Measurements from ENCODE around the gene ACAP3.

Gene ACAP3

DNA sequence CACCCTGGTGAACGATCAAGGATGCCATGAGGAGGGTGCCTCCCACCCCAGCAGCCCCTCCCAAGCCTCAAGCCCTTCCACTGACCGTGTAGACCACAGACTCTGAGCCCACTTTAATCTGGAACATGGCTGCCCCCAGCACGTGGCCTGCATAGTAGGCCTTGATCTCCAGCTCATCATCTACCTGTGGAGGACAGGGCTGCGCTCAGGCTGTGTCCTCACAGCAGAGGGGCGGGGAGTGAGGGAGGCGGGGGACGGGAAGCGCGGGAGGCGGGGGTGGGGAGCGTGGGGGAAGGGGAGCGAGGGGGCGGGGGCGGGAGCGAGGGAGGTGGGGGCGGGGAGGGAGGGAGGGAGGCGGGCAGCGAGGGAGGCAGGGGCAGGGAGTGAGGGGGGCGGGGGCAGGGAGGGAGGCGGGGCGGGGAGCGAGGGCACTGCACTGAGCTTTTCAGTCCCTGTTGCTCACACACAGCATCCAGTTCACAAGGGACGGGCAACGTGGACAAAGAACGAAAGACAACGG is 7.8 kb upstream of the ACAP3 start:
- Histone ChIP-seq H3K27me3 (ENCODE audit: control insufficient read depth, insufficient read depth, low read length) (no peaks in the 10 kb centered on the region), H3K9ac (ENCODE audit: low read depth, low read length) (no peak overlapping the region), H3K4me2 (ENCODE audit: low read length) (no peak overlapping the region), H3K36me3 (ENCODE audit: insufficient read depth, low read length) (peaks cover 75% of the 10 kb centered on the region), H3K9me3 (replicated peaks; ENCODE audit: low read length) (no peaks in the 10 kb centered on the region), H3K4me3 (ENCODE audit: low read length) (no peak overlapping the region), H3K4me1 (ENCODE audit: control insufficient read depth, insufficient read depth, low read length) (peaks cover 19% of the 10 kb centered on the region)

DNA sequence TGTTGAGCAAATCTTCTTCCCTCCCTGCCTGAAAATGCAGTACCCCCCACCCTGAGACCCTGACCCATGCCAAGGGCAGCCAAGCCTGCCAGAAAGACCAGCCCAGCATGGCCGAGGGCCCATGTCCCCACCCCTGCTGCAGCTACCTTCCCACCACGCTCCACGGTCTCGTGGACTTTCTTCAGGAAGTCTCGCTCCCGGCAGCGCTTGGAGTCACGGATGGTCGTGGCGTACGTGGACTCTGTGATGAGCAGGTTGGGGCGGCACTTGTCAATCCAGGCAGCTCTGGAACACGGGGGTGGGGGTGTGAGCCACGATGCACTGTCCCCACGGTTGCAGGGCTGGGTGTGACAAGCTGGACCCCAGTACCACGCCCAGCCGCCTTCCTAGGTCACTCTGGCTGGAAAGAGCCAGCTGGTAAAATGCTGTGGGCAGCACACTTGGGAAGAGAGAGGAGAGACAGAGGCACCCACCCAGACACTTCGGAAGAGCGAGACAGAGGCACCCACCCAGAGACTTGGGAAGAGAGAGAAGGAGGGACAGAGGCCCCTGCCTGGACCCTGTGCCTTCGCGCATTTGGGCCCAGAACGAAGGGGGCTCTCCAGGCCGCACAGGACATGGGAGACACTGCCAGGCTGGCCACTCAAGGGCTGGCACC is 7.1 kb upstream of the ACAP3 start:
- Histone ChIP-seq H3K36me3 (ENCODE audit: insufficient read depth, low read length) (peaks cover 75% of the 10 kb centered on the region), H3K27me3 (ENCODE audit: control insufficient read depth, insufficient read depth, low read length) (no peaks in the 10 kb centered on the region), H3K4me2 (ENCODE audit: low read length) (no peak overlapping the region), H3K4me1 (ENCODE audit: control insufficient read depth, insufficient read depth, low read length) (peaks cover 22% of the 10 kb centered on the region), H3K4me3 (ENCODE audit: low read length) (no peak overlapping the region), H3K9ac (ENCODE audit: low read depth, low read length) (no peak overlapping the region), H3K9me3 (replicated peaks; ENCODE audit: low read length) (no peaks in the 10 kb centered on the region)

DNA sequence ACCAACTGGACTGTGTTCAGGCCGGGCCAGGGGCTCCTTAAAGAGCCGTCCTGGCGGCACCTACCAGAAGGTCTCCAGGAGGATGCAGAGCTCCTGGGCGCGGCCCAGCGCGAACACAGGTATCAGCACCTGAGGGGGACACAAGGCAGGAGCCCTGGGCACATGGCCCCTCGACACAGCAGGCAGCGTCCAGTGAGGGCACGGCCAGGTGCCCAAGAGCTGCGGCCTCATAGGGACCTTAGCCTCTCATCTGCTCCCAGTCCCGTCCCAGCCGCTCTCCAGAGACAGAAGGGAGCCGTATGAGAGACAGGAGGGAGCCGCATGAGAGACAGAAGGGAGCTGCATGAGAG is 6.5 kb upstream of the ACAP3 start:
- Histone ChIP-seq H3K4me1 (ENCODE audit: control insufficient read depth, insufficient read depth, low read length) (peaks cover 27% of the 10 kb centered on the region), H3K9me3 (replicated peaks; ENCODE audit: low read length) (no peaks in the 10 kb centered on the region), H3K4me3 (ENCODE audit: low read length) (no peak overlapping the region), H3K36me3 (ENCODE audit: insufficient read depth, low read length) (peaks cover 71% of the 10 kb centered on the region), H3K27me3 (ENCODE audit: control insufficient read depth, insufficient read depth, low read length) (no peaks in the 10 kb centered on the region), H3K9ac (ENCODE audit: low read depth, low read length) (no peak overlapping the region), H3K4me2 (ENCODE audit: low read length) (no peak overlapping the region)

DNA sequence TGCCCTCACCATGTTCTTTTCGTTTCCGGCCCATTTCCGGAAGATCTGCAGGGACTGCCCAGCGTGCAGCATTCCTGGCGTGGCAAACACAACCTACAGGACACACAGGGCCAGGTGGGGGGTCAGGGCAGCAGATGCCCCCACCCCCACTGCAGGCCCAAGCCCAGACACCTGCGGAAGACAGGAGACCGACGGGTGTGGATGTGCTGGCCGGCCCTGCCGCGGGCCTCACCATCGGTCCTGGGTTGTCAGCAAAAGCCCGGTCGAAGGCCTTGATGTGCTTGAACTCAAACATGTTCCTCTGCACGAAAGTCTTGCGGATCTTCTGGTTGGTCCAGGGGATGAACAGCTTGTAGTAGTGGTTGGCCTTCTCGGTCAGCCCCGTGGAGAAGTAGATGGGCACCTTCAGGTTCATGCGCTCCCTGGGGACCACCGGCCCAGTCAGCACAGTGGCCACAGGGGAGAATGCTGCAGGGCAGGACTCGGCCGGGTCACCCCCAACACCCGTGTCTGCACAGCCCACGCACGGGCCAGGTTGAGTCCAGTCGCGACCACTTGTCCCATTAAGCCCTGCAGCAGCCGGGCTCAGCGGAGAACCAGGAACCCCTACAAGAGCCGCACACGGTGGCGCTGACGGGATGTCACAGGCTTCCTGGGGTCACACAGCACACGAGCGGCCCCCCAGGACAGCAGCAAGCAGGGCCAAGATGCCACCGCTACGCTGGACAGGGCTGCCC is 5.9 kb upstream of the ACAP3 start:
- H3K4me2 ChIP-seq (ENCODE audit: low read length), result no peak overlapping the region
- H3K4me3 ChIP-seq (ENCODE audit: low read length), result no peak overlapping the region
- H3K27me3 ChIP-seq (ENCODE audit: control insufficient read depth, insufficient read depth, low read length), result no peaks in the 10 kb centered on the region
- no peak overlapping the region for H3K9ac ChIP-seq (ENCODE audit: low read depth, low read length)
- H3K9me3 ChIP-seq (replicated peaks; ENCODE audit: low read length), result no peaks in the 10 kb centered on the region
- H3K36me3 ChIP-seq (ENCODE audit: insufficient read depth, low read length), result peaks cover 65% of the 10 kb centered on the region
- H3K4me1 ChIP-seq (ENCODE audit: control insufficient read depth, insufficient read depth, low read length), result peaks cover 24% of the 10 kb centered on the region

DNA sequence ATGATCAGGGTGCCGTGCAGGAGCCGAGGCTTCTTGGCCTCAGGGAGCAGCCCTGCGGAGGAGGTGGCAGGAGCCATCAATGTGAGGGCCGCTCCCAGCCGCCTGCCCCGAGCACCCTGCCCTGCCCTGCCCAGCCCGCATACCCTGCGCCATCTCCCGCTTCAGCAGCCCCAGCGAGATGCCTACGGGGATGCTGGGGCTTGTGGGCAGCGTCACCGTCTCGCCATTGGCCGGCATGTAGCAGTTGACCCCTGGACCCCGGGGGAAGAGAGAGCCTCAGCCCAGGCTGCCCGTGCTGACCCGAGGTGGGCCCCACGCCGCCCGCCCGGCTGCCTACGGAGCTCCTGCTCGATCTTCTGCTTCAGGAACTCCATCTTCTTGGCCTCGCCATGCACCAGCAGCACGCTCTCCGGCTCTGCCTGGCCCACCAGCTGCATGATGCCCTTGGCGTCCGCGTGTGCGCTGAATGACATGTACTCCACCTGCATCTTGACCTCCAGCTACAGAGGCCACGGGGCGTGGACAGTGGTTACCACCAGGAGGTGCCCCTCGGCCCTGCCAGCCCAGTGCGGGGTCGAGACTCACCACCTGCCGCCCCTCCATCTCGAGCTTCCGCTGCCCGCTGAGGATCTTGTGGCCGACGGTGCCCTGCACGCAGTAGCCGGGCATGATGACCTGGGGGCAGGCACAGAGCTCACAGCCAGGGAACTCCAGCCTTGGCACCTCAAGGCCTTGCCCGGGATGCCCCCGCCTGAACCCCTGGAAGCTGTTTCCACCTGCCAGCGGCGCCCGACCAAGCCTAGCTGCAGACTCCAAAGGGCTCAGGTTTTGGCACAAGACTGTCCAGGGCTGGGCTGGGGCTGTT is 5.0 kb upstream of the ACAP3 start:
- Histone ChIP-seq H3K4me2 (ENCODE audit: low read length) (no peak overlapping the region), H3K9me3 (replicated peaks; ENCODE audit: low read length) (no peaks in the 10 kb centered on the region), H3K27me3 (ENCODE audit: control insufficient read depth, insufficient read depth, low read length) (no peaks in the 10 kb centered on the region), H3K9ac (ENCODE audit: low read depth, low read length) (no peak overlapping the region), H3K4me3 (ENCODE audit: low read length) (no peak overlapping the region), H3K36me3 (ENCODE audit: insufficient read depth, low read length) (peaks cover 65% of the 10 kb centered on the region), H3K4me1 (ENCODE audit: control insufficient read depth, insufficient read depth, low read length) (peaks cover 15% of the 10 kb centered on the region)

DNA sequence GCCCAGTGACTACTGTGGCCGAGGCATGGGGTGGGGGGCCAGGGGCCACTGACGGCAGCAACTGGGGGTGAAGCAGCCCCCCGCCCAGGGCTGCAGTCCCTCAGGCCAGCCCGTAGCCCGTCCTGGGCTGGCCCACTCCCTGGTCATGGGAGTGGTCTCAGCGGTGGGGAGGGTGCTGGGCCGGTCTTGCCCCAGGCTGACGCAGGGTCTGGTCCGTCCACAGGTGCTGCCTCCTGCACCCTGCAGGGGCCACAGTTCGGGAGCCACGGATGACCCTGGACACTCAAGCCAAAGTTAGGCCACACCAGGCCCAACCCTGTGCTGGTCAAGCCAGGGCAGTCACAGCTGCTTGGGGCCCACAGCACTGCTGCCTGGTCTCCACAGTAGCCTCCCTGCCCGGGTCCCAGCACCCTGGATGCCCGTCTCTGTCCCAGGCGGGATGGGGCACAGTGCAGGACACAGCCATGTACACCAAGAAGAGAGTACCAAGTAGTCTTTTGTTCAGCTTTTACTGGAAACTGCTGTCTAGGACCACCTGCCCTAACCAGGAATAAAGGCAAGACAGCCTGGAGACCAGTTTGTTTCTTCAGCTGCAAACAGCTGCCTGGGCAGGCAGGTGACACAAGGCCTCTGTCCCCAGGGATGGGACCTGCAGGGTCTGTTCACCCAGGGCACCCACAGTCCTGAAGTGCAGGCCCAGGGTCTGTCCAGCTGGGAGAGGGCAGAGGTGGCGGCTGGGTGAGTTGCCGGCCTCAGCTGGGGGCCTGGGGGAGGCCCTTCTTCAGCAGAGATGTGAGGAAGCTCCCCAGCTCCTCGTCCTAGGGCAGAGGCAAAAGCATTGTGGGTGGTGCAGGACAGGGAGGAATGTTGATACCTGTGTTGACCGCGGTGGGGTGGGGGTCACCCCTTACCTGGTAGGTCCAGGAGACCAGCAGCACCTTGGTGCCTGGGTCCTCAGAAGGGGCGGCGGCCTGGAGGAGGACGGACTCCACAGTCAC is 3.7 kb upstream of the ACAP3 start:
- H3K27me3 ChIP-seq (ENCODE audit: control insufficient read depth, insufficient read depth, low read length), result no peaks in the 10 kb centered on the region
- H3K4me3 ChIP-seq (ENCODE audit: low read length), result no peak overlapping the region
- peaks cover 19% of the 10 kb centered on the region for H3K4me1 ChIP-seq (ENCODE audit: control insufficient read depth, insufficient read depth, low read length)
- H3K9me3 ChIP-seq (replicated peaks; ENCODE audit: low read length), result no peaks in the 10 kb centered on the region
- H3K9ac ChIP-seq (ENCODE audit: low read depth, low read length), result no peak overlapping the region
- H3K36me3 ChIP-seq (ENCODE audit: insufficient read depth, low read length), result peaks cover 58% of the 10 kb centered on the region
- no peak overlapping the region for H3K4me2 ChIP-seq (ENCODE audit: low read length)

DNA sequence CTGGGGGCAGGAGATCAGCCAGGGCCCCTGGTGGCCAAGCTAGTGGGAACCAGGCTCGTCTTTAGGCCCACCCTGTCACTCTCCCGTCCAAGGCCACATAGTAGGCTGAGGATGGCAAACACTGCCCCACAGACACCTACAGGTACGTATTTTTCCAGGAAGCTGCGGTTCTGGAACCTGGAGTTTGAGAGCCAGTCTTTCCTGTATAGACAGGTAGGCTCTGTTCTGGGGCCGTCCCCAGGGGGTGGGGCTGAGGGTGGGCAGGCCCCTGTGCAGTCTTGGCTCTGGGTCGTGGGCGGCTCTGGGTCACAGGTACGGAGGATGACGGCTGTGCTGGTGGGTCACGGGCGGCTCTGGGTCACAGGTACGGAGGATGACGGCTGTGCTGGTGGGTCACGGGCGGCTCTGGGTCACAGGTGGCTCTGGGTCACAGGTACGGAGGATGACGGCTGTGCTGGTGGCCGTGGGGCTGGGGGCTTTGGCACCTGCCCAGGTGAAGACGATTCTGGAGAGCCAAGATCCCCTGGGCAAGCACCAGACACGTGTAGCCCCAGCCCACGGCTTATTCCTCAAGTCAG is 2.8 kb upstream of the ACAP3 start:
- Histone ChIP-seq H3K4me3 (ENCODE audit: low read length) (no peak overlapping the region), H3K4me2 (ENCODE audit: low read length) (peak overlapping the region; percentile 95), H3K27me3 (ENCODE audit: control insufficient read depth, insufficient read depth, low read length) (no peaks in the 10 kb centered on the region), H3K36me3 (ENCODE audit: insufficient read depth, low read length) (peaks cover 55% of the 10 kb centered on the region), H3K9ac (ENCODE audit: low read depth, low read length) (no peak overlapping the region), H3K4me1 (ENCODE audit: control insufficient read depth, insufficient read depth, low read length) (peaks cover 27% of the 10 kb centered on the region), H3K9me3 (replicated peaks; ENCODE audit: low read length) (no peaks in the 10 kb centered on the region)

DNA sequence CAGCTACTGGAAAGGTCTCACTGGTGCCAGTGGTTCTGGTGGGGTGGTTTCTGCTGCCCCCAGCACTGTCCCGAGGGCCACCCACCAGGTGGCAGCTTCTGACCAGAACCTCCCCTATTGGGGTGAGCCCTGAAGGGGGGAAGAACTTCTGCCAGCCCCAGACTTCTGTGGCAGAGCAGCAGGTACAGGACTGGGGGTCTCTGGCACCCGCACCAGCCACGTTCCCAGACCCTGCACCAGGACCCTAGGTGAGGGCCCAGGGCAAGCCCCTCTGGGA is 2.3 kb upstream of the ACAP3 start:
- peak overlapping the region; percentile 95 for H3K4me2 ChIP-seq (ENCODE audit: low read length)
- H3K4me3 ChIP-seq (ENCODE audit: low read length), result no peak overlapping the region
- H3K9ac ChIP-seq (ENCODE audit: low read depth, low read length), result no peak overlapping the region
- peaks cover 32% of the 10 kb centered on the region for H3K4me1 ChIP-seq (ENCODE audit: control insufficient read depth, insufficient read depth, low read length)
- no peaks in the 10 kb centered on the region for H3K9me3 ChIP-seq (replicated peaks; ENCODE audit: low read length)
- peaks cover 52% of the 10 kb centered on the region for H3K36me3 ChIP-seq (ENCODE audit: insufficient read depth, low read length)
- no peaks in the 10 kb centered on the region for H3K27me3 ChIP-seq (ENCODE audit: control insufficient read depth, insufficient read depth, low read length)

DNA sequence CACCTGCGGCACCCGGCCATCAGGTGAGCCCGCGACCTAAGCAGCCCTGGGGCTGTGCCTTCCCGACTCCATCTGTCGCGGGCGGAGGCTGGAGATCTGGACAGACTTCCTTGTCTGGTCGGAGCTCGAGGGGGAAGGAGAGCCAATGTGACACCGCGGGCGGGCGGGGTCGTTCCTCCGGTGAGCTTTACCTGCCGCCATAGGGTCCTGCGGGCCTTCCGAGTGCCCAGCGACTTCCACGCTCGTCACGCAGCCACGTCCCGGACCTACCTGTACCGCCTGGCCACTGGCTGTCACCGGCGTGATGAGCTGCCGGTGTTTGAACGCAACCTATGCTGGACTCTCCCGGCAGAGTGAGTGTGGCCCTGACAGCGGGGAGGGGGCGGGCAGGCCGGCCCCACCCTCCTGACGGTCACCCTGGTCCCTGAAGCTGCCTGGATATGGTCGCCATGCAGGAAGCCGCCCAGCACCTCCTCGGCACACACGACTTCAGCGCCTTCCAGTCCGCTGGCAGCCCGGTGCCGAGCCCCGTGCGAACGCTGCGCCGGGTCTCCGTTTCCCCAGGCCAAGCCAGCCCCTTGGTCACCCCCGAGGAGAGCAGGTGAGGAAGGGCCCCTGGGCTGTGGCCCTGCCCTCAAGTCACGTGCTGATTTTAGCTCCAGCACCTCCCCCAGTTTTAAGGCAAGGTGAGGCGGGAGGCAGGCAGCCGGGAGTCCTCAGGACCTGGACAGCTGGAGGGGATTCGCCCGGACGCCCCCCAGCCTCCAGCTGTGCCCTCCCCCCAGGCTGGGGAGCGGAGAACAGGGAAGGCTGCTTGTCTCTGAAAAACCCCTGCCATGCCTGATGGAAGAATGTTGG is 1.8 kb upstream of the ACAP3 start:
- Histone ChIP-seq H3K4me2 (ENCODE audit: low read length) (peak overlapping the region; percentile 95), H3K9me3 (replicated peaks; ENCODE audit: low read length) (no peaks in the 10 kb centered on the region), H3K4me3 (ENCODE audit: low read length) (peak overlapping the region; percentile 89), H3K4me1 (ENCODE audit: control insufficient read depth, insufficient read depth, low read length) (peaks cover 38% of the 10 kb centered on the region), H3K36me3 (ENCODE audit: insufficient read depth, low read length) (peaks cover 46% of the 10 kb centered on the region), H3K27me3 (ENCODE audit: control insufficient read depth, insufficient read depth, low read length) (no peaks in the 10 kb centered on the region), H3K9ac (ENCODE audit: low read depth, low read length) (peak overlapping the region; percentile 90)

DNA sequence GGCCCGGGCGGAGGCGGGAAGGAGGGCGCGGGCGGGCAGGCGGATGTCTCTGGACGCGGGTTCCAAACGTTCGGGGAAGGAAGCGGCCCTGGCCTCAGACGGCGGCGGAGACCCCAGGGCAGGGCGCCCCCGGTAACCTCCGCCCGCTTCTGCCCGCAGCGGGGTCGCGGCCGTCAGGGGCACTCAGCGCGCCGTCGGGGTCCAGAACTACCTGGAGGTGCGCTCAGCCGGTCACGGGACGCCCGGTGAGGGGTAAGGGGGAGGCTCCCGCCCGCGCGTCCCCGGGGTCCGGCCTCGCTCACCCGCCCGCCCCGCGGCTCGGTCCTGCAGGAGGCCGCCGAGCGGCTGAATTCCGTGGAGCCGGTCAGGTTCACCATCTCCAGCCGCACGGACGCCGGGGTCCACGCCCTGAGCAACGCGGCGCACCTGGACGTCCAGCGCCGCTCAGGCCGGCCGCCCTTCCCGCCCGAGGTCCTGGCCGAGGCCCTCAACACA is 1.1 kb upstream of the ACAP3 start:
- H3K4me2 ChIP-seq (ENCODE audit: low read length), result peak overlapping the region; percentile 95
- H3K27me3 ChIP-seq (ENCODE audit: control insufficient read depth, insufficient read depth, low read length), result no peaks in the 10 kb centered on the region
- no peaks in the 10 kb centered on the region for H3K9me3 ChIP-seq (replicated peaks; ENCODE audit: low read length)
- H3K4me1 ChIP-seq (ENCODE audit: control insufficient read depth, insufficient read depth, low read length), result peaks cover 42% of the 10 kb centered on the region
- peak overlapping the region; percentile 90 for H3K9ac ChIP-seq (ENCODE audit: low read depth, low read length)
- H3K4me3 ChIP-seq (ENCODE audit: low read length), result peak overlapping the region; percentile 89
- peaks cover 40% of the 10 kb centered on the region for H3K36me3 ChIP-seq (ENCODE audit: insufficient read depth, low read length)

All from skeletal muscle satellite cell (primary cell).